Esophagus squamous epithelium (tissue), 4 donors: ENCODE results near the gene YEATS4.

ENCODE experiments used
- POLR2A ChIP-seq, 4 donors: fragments of 450-650 bp; IDR thresholded peaks; one replicate each; pipeline ENCODE4 v1.6.1; 2017; ENCODE audit warnings: antibody characterized with exemption in 4 of 4, mild to moderate bottlenecking in 4 of 4, moderate library complexity in 3 of 4
- TF ChIP-seq, protein P1 (sequence below), 6 experiments: fragments of 450-650 bp in 4 of 6; fragments of 200-600 bp in 2 of 6; sonication (generic) in 2 of 6; IDR thresholded peaks; one replicate each; pipeline ENCODE4 v1.5.1; 2016 to 2019; ENCODE audit warnings: antibody characterized with exemption in 6 of 6, mild to moderate bottlenecking in 4 of 6, moderate library complexity in 4 of 6

- TF ChIP-seq, protein P1, sequence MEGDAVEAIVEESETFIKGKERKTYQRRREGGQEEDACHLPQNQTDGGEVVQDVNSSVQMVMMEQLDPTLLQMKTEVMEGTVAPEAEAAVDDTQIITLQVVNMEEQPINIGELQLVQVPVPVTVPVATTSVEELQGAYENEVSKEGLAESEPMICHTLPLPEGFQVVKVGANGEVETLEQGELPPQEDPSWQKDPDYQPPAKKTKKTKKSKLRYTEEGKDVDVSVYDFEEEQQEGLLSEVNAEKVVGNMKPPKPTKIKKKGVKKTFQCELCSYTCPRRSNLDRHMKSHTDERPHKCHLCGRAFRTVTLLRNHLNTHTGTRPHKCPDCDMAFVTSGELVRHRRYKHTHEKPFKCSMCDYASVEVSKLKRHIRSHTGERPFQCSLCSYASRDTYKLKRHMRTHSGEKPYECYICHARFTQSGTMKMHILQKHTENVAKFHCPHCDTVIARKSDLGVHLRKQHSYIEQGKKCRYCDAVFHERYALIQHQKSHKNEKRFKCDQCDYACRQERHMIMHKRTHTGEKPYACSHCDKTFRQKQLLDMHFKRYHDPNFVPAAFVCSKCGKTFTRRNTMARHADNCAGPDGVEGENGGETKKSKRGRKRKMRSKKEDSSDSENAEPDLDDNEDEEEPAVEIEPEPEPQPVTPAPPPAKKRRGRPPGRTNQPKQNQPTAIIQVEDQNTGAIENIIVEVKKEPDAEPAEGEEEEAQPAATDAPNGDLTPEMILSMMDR (IDR thresholded peaks at IDR 0.05), result no peak
- no peak for TF ChIP-seq POLR2A (IDR thresholded peaks at IDR 0.05)
These were observed 60.2 kb downstream of the YEATS4 start for GRCh38 chr12:69419701-69420100.
